ENCODE results near the gene SRPRA.
"Not testable (repeated sequence)": the region's sequence is repeated elsewhere in the genome, so short reads cannot be mapped to it uniquely, and the experiment has no call there.

SRPRA gene

GRCh38 chr11:126310992-126311310, 42.3 kb upstream of the SRPRA start:
- DNase-seq (ENCODE audit: low read depth, low spot score), result no peak
- in situ Hi-C loops (cut with HindIII; ENCODE audit: low sequenced_read_pairs), result no loop called here
- no peak for TF ChIP-seq CTCF (IDR thresholded peaks at IDR 0.05; ENCODE audit: low read depth, low read length)
- H3K4me3 ChIP-seq (ENCODE audit: low read depth, low read length), result no peak overlapping the region

- in situ Hi-C loops (cut with HindIII; ENCODE audit: low sequenced_read_pairs), result no loop called here
- DNase-seq (ENCODE audit: low read depth, low spot score), result peak; percentile 77
- TF ChIP-seq CTCF (IDR thresholded peaks at IDR 0.05; ENCODE audit: low read depth, low read length), result peak; percentile 91
- H3K4me3 ChIP-seq (ENCODE audit: low read depth, low read length), result no peak overlapping the region
These were observed 41.7 kb upstream of the SRPRA start for GRCh38 chr11:126310200-126310991.

DNA sequence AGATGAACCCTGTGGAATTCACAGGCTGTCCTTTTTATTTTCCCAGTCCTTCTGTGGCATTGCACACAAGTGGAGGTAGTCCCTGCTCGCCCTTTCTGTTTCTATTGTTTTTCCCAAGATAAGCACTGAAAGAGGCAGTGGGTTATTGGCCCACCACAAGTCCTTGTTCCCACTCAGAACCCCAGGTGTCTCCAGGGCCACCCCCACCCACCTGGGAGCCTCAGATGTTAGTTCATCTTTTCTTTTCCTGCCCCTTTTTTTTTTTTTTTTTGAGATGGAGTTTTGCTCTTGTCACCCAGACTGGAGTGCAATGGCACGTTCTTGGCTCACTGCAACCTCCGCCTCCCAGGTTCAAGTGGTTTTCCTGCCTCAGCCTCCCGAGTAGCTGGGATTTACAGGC, 40.1 kb upstream of the SRPRA start:
- DNase-seq (ENCODE audit: low read depth, low spot score); H3K4me3 ChIP-seq (ENCODE audit: low read depth, low read length); in situ Hi-C loops (cut with HindIII; ENCODE audit: low sequenced_read_pairs): not testable (repeated sequence)

GRCh38 chr11:126308271-126308671, 39.6 kb upstream of the SRPRA start:
- no peak overlapping the region for H3K4me3 ChIP-seq (ENCODE audit: low read depth, low read length)

DNA sequence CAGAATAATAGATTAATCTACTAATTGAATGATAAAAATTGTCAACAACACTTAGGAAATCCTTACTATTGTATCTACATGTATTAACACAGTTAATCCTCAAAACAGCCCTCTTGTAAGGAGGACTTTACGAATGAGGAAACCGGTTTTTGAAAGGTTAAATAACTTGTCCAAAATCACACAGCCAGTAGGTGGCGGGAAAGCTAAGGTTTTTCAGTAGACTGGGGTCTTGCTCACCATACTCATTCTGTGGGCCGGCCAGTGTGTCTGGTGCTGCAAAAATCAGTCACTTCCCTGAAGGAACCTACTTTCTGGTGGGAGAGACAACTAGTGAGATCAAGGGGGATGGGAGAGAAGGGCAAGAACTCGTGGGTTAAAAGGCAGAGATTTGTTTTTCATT, 39.0 kb upstream of the SRPRA start:
- in situ Hi-C loops (cut with HindIII; ENCODE audit: low sequenced_read_pairs), result no loop called here

More at GRCh38 chr11:126308271-126308671, 39.6 kb upstream of the SRPRA start:
- in situ Hi-C loops (cut with HindIII; ENCODE audit: low sequenced_read_pairs), result no loop called here
- TF ChIP-seq CTCF (IDR thresholded peaks at IDR 0.05; ENCODE audit: low read depth, low read length), result no peak
- DNase-seq (ENCODE audit: low read depth, low spot score), result no peak

DNA sequence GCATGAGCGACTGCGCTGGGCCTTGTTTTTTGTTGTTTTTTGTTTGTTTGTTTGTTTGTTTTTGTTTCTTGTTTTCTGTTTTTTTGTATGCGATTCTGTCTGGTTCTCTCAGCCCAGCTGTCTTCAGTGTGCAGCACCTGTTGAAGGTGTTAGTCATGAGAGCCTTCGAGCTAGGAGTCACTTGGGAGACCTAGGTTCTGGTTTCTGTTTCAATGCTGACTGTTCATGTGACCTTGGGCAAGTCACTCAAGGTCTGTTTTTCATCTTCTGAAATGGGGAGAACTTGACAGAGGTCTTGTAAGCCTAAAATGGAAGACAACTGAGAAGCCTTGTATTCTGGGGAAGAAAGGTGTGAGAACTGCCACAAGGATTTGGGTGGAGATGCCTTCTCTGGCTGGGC, 37.0 kb upstream of the SRPRA start:
- in situ Hi-C loops (cut with HindIII; ENCODE audit: low sequenced_read_pairs), result no loop called here

More for the DNA sequence above, 39.0 kb upstream of the SRPRA start:
- peak; percentile 52 for DNase-seq (ENCODE audit: low read depth, low spot score)
- no peak overlapping the region for H3K4me3 ChIP-seq (ENCODE audit: low read depth, low read length)
- TF ChIP-seq CTCF (IDR thresholded peaks at IDR 0.05; ENCODE audit: low read depth, low read length), result peak; percentile 55

More for the DNA sequence above, 37.0 kb upstream of the SRPRA start:
- DNase-seq (ENCODE audit: low read depth, low spot score), result no peak
- H3K4me3 ChIP-seq (ENCODE audit: low read depth, low read length), result no peak overlapping the region
- TF ChIP-seq CTCF (IDR thresholded peaks at IDR 0.05; ENCODE audit: low read depth, low read length), result no peak

All from astrocyte of the spinal cord (primary cell).